Activated CD4-positive, alpha-beta T cell treated with anti-CD3 and anti-CD28 coated beads for 1 hour (primary cell): ENCODE data around the gene DSCAML1.
A peak's percentile ranks its signal among the peaks of the same experiment; 100 is the strongest.

Experiments used
- DNase-seq: peaks from one replicate; pipeline ENCODE4 v3.0.0-alpha.2; 2020

Gene DSCAML1, protein sequence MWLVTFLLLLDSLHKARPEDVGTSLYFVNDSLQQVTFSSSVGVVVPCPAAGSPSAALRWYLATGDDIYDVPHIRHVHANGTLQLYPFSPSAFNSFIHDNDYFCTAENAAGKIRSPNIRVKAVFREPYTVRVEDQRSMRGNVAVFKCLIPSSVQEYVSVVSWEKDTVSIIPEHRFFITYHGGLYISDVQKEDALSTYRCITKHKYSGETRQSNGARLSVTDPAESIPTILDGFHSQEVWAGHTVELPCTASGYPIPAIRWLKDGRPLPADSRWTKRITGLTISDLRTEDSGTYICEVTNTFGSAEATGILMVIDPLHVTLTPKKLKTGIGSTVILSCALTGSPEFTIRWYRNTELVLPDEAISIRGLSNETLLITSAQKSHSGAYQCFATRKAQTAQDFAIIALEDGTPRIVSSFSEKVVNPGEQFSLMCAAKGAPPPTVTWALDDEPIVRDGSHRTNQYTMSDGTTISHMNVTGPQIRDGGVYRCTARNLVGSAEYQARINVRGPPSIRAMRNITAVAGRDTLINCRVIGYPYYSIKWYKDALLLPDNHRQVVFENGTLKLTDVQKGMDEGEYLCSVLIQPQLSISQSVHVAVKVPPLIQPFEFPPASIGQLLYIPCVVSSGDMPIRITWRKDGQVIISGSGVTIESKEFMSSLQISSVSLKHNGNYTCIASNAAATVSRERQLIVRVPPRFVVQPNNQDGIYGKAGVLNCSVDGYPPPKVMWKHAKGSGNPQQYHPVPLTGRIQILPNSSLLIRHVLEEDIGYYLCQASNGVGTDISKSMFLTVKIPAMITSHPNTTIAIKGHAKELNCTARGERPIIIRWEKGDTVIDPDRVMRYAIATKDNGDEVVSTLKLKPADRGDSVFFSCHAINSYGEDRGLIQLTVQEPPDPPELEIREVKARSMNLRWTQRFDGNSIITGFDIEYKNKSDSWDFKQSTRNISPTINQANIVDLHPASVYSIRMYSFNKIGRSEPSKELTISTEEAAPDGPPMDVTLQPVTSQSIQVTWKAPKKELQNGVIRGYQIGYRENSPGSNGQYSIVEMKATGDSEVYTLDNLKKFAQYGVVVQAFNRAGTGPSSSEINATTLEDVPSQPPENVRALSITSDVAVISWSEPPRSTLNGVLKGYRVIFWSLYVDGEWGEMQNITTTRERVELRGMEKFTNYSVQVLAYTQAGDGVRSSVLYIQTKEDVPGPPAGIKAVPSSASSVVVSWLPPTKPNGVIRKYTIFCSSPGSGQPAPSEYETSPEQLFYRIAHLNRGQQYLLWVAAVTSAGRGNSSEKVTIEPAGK (N-terminal part only)

DNA sequence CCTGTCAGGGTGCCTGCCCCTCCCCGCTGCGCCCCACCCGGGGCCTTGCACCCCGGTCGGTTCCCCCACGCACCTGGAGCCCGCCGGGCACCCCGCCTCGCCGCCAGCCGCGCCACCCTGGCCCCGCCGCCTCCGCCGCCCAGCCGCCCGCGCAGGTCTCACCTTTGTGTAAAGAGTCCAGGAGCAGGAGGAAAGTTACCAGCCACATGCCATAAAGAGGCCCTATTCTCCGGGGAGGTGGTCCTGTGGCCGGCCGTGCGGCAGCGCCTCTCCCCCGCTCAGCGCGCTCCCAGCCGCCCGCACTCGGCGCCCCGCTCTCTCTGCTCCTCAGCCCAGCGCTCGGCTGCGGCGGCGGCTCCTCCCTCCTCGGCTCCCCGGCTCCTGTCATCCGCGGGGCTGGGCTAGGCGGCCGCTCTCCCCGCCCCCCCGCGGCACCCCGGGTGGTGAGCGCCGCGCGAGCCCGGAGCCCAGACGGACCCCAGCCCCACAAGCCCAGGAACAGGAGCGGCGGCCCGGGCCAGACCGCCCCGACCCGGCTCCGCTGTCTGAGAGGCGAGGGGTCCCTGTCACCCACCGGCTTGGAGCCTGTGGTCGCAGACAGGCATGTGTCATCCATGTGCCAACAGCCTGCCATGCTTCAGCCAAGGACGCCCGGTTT lies at the start of gene DSCAML1:
DSCAML1 (minus strand) TSS at position 345 of the 658 bp plus-strand sequence; CDS start at position 208, 137 bp downstream.
- peak; percentile 36 for DNase-seq

DNA sequence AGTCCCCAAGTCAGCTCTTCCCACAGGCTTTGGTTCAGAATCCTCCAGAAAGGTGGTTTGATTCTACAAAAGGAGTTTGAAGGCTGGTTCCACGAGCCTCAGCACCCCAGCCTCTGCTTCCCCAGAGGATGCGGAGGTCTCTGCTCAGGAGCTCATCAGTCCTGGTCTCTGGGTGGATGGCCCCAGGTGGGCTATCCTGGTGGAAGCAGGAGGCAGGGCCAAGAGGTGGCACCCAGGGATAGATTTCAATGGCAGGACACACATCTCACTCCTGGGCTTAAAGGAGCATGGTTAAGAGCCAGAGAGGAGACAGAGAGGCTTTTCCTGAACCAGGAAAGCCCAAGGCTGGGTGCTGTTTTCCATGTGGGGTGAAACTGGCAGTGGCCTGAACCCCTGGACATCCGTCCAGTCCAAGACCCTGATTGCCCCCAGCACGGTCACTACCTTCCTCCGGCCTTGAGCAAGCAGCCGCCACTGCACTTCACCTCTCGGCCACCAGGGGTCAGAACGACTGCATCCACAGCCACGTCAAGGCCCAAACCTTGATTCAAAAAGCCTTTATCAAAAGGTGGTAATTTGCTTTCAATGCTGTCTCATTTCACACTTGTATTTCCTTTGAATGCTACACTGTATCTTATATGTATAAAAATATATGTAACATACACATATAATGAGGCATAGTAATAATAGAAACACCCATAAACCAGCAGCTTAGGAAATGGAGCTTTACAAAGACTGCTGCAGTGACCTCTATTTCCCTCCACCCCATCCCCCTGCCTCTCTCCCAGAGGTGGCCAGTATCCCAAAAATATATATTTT lies 46.9 kb upstream of the DSCAML1 start:
- DNase-seq, result peak; percentile 73

DNA sequence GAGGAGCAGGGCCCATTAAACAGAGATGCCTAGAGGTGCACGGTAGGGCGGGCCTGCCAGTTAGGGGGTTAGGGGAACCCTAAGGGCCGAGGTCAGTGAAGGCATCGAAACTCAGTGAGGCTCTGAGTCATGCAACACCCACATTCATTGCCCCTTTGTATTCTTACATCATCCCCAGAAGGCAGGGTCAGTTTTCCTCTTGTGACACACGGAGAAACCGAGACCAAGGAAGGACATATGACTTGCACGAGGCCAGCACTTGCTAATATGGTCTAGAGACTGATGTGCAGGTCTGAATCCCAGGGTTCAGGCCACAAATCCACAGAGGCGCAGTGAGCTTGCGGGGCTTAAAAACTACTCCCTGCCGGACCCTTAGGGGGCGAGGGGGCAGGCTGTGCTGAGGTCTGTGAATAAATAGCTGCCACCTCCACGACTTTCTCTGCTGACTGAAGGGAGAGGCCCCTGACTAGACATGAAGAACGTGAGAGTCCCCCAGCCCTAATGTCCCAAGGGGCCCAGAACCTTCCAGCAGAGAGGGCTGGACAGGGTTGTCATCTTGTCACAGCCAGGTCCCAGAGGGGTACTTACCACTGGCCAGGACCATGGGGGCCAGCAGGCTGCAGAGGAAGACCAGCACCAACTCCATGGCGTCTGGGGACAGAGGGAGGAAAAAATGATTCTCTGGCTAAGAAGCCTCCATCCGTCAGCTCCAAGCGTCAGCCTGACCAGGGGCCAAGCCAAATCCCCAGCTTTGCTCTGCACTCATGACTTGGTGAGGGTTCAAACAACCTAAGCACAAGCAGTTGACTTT lies 45.3 kb upstream of the DSCAML1 start:
- no peak for DNase-seq

DNA sequence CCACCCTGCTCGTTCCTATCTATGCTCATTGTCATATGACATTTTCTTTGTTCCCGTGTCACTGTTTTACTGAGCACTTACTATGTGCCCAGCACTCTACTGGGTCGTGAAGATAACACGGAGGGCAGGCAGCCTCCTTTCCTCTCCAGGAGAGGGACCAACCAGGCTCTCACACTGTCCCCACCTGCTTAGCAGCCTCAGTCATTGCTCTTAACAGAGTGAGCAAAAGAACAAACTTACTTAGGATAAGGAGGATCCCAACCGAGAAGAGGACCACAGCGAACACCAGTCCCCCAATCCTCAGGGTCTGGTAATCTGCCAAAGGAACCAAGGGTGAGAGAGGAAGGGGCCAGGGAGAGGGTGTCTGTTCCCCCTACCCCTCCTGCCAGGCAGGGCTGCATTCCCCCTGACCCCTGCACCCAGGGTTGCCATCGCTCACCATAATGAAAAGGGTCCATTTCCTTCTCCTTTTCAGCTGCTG lies 44.6 kb upstream of the DSCAML1 start:
- DNase-seq, result no peak

DNA sequence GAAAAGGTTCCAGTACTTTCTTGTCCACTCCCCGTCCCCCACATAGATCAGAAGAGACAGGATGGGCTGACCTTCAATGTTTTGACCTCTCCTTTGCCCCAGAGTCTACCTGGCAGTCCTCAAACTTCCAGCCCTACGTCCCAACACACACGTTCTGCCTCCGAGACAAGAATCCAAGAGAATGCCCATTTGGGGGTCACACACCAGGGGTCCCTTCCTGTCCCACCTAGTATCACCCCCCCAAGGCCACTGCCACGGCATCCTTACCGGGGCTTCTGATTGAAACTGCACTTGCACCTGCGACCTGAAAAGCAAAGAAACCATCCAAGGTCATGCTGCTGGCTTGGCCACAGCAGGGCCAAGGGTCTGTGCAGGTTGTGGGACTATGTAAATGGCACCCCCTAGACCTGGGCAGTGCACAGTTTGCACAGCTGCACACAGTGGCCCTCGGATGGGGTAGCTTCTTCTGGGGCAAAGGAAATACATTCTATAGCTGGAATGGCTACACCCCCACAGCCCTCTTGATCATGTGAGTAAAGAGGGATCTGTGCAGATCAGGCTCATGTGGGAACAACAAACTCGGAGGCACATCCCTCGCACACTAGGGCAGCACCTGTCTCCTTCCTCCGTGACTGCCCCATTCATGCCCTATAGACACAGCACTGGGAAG lies 44.0 kb upstream of the DSCAML1 start:
- DNase-seq, result peak; percentile 4

DNA sequence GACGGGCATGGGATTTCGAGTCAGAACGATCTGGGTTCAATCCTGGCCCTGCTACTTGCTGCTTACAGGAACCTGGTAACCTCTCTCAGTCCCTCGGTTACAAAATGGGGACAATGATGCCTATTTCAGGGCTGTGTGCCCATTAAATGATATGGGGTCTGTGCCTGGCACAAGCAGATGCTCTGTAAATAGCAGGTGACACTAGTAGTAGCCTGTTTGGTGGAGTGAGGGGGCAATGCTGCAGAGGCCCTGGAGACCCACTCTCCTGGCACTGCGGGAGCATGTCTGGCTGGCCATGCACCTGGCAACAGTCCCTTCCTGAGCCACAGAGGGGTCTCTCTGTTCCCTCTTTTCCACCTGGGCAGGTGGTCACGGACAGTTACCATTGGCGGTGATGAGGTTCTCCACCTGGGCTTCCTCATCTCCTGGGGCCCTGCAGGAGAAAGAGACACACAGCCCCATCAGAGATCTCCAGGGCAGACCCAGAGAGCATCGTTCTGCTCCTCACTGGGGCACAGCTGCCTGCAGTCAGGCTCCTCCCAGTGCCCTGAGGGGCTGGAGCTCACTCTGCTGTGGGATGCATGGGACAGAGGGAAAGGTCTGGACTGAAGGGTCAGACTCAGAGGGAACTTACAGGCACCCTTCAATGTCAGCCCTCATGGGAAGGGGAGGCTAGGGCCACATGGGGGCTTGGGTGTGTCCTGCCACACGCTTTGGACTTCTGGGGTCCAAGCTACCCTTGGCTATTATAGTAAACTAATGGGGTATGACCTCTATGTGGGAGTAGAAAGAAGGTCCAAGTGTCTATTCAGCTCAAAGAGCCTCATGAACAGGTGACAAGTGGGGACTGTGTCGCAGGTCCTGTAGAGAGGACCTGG lies 43.2 kb upstream of the DSCAML1 start:
- DNase-seq, result peak; percentile 1

DNA sequence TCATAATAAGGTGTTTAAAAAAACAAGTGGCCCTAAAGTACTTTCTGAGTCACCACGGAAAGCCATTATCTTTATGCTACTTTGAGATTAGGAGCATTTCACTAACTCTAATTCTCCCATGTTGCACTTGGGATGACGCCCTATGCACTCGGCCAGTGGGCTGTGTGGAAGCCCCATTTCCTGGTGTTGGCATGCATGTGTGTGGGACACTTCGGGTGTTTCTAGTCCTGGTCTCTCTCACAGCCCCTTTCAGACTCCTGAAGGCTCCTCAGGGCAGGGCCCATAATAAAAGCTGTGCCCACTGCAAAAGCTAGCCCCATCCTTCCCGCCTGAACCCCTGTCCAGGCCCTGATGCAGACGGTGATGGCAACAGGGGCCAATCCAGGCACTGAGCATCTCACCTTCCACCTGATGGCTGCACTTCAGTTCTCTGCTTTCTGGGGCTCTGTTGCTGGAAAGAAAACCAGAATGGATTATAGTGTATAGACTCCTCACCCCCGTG lies 42.4 kb upstream of the DSCAML1 start:
- peak; percentile 3 for DNase-seq

DNA sequence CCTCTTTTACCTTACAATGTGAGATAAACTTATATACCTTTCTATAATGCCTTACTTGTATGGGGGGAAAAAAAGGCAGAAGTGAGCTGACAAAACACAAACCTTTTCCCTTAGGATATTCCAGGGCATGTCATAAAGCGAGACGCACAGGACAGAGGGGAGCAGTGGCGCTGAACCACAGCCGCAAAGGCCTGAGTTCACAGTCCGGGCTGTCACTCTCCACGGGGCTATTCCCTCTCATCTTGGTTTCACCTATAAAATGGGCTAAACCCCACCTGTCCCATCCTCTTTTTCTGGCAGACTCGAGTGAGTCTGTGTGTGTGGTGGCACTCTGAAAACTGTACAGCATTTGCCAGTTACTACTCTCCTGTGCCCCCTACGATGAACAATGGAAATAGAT lies 41.9 kb upstream of the DSCAML1 start:
- DNase-seq, result no peak

DNA sequence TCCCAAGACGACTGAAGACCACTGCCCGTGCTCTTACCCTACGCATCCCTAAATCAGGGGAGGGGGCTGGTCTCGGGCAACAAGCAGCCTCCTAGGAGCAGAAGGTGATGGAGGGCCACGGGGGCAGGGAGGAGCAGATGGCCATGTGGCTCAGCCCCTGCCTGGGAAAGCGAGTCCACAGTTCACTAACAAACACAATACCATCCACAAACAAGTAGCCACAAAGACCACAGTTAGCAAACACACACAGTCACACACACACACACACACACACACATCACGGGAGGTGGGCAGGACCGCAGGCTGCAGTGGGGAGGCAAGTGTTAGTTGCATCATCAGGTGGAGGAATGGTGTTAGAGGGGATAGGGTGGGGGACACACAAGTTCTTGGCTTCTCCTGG lies 40.8 kb upstream of the DSCAML1 start:
- no peak for DNase-seq

DNA sequence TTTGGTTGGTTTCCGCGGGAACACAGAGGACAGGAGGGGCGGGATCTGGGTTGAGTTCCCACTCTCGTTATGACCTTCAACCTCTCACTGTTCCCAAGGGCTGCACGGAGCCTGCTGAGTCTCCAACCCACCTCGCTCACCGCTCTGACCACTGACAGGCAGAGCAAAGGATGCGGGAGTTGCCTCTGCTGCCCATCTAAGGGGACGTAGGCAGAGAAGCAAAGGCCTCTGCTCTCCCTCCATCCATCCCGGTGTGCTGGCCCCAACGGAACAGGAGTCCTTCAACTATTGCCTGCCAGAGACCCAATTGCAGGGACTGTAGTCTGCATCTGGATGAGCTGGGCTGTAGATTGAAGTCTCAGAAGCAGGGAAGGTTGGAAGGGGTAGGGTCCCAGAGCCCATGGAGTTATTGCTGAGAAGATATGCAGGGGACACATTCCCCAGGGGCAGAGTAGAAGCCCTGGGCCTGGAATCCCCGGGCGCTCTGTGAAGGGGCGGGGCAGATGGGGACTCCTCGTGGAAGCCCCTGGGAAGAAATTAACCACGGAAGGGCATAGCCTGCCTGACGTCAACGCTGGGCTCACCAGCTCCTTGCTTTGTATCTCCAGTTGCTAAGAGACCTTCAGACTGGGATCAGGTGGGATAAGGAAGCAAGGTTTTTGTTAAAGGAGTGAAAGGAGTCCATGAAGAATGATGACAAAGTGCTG lies 40.2 kb upstream of the DSCAML1 start:
- DNase-seq, result no peak

DNA sequence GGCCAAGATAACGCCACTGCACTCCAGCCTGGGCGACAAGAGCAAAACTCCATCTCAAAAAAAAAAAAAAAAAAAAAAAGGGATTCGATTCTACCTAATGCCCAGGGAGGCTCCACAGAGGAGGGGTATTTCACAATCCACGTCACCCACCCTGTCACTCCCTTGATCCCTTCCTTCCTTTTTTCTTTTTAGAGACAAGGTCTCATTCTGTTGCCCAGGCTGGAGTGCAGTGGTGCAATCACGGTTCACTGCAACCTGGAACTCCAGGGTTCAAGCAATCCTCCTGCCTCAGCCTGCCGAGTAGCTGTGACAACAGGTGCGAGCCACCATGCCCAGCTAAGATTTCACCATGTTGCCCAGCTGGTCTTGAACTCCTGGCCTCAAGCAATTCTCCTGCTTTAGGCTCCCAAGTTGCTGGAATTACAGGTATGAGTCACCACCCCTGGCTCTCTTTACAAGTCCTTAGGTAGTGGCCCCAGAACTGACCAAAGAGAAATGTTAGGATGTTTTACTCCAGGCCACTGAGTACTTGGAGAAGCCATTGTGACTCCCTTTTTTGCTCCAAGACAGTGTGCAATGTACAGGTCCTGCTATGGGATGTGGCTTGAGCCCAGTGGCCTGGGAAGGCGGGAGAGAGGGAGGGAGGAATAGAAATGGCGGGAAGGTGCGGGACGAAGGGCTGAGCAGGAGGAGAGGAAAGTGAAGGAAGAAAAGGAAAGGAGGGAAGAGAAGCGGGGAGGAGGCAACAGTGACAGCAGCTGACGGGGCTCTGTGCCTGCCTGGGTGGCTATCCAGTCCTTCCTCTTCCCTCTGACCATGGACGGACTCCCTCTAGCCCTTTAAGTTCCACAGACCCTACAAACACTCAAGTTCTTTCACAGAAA lies 39.3 kb upstream of the DSCAML1 start:
- no peak for DNase-seq

DNA sequence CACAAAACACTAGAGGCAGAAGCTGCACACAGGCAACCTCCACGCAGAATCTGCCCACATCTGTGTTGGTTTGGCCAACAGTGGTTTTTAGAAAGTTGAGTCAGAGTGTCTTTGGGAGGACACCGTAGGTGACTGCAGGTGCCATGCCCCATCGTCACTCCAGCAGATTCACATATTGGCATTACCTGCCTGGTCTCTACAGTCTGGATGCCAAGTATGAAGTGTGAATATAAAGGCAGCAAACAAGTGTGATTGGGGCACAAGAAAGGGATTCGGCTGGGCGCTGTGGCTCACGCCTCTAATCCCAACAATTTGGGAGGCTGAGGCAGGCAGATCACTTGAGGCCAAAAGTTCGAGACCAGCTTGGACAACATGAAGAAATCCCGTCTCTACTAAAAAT lies 38.6 kb upstream of the DSCAML1 start:
- DNase-seq, result no peak

DNA sequence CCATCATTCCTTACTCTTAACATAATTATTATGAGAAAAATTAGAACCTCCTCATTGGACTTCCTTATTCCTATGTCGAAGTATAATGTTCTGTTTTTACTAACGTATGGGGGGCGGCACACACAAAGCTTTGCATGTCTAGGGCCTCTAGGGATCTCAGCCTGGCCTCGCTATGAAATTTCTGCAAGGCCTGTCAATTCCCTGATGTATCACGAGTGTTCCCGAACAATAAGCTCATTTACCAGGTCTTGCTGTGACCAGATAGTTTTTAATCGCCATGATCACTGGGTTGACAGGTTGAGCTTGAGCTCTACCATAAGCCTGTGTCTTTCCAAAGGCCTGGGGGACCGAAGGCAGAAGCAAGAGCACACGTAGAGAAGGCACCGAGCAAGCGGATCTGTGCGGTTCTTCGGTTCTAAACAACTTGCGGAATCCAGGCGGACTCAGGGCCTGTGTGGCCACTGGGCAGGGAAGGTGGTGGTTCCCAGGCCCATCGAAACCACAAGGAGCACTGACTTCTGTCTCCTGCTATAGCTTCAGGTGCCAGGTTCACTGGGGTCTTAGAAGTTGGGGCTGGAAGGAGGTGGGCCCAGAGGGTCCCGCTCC lies 37.9 kb upstream of the DSCAML1 start:
- no peak for DNase-seq

DNA sequence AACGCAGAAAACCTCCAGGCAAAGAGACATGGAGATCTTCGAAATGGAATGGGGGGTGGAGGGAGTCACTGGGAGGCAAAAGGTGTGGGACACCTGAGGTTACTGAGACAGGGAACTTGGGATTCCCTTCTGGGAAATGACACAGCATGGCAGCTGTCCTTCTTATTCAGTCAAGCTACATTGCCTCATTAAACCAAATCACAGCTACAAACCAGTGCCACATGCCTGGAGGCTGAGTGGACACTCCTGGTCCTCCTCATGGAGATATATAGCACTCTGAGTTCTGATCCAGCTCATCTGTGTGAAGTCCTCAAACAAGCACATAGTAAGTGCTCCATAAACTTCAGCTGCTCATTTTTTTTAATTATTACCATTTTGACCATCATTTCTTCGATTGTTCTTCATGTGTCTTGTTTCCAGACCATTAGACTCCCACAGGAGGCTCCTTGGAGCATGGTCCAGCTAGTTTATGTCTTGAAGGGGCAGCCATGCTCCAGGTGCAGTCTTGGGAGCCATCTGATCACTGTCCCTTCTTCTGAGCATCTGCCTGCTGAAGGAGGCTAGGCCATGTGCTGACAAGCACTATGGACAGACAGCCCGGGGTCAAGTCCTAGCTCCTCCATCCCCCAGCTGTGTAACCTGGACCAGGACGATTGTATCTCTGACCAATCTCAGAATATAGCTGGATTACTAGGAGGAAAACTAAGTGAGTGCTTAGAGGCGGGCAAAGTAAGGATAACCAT lies 37.2 kb upstream of the DSCAML1 start:
- DNase-seq, result no peak

DNA sequence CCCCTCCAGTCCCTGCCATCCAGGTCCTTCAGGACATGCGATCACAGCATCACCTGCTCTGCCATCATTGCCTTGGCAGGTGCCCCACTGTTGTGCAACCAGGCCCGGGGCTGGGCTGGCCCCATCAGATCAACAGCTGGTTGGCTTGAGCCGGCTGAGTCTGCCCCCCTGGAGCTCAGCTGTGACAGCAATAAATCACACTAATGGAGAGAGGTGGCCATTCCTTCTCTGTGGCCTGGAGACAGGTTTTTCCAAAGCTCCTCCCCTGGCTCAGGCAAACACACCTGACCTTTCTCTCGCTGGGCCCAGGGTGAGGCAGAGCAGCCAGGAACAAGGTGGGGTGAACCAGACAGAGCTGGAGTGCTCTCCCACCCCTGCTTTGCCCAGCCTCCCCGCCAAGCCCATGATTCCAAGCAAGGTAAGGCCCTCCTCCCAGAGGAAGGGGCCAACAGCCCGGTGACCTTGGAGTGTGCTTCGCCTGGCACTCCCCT lies 36.4 kb upstream of the DSCAML1 start:
- DNase-seq, result no peak

DNA sequence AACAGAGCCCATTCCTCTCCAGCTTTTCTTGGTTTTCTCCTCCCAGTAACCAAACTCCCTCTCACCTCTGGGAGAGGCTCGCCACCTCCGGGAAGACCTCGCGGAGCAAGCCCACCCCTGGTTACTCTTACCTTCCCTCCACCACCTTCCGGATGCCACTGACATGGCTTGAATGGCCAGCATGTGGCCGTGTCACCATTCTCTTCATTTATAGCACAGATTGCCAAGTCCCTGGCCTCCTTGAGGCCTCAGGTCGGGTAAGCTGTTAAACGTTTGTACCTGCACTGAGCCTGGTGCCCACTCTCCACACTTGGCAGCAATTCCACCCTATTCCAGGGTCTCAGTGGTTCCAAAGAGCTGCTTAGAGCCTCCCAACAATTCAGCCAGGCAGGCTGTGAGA lies 35.5 kb upstream of the DSCAML1 start:
- DNase-seq, result no peak
